IMR-90 (cell line): Measurements from ENCODE around the gene MAP3K9.

Source experiments
- CTCF ChIP-seq: conservative IDR thresholded peaks from 2 replicates; pipeline ENCODE4 v1.5.1; 2012; ENCODE audit warnings: mild to moderate bottlenecking, low read depth, low read length, improper control_type of control experiment
- ELK1 ChIP-seq: fragments of 150-350 bp; IDR thresholded peaks from 2 replicates; pipeline ENCODE4 v1.6.1; 2016; ENCODE audit warnings: low read depth, mild to moderate bottlenecking, low read length, moderate library complexity, borderline replicate concordance
- FOS ChIP-seq: fragments of 150-350 bp; IDR thresholded peaks from 2 replicates; pipeline ENCODE4 v1.6.1; 2016; ENCODE audit warnings: low read depth, low read length
- MAFK ChIP-seq: IDR thresholded peaks from 2 replicates; pipeline ENCODE4 v1.6.1; 2012; ENCODE audit warnings: low read depth, low read length, improper control_type of control experiment
- POLR2A ChIP-seq: IDR thresholded peaks from 2 replicates; pipeline ENCODE4 v1.6.1; 2012; ENCODE audit warnings: mild to moderate bottlenecking, low read depth, low read length
- RAD21 ChIP-seq: IDR thresholded peaks from 2 replicates; pipeline ENCODE4 v1.6.1; 2012; ENCODE audit warnings: low read length, improper control_type of control experiment
- SMC3 ChIP-seq: fragments of 150-350 bp; IDR thresholded peaks from 2 replicates; pipeline ENCODE4 v1.6.1; 2016; ENCODE audit warnings: low read depth, mild to moderate bottlenecking, antibody characterized with exemption, low read length, moderate library complexity

- TF ChIP-seq SMC3: no peak
- no peak for TF ChIP-seq CTCF
- TF ChIP-seq POLR2A: no peak
- TF ChIP-seq ELK1: no peak
- no peak for TF ChIP-seq RAD21
- TF ChIP-seq FOS: no peak
- no peak for TF ChIP-seq MAFK
These were observed 111.6 kb downstream of the MAP3K9 start for GRCh38 chr14:70697701-70698100.
